HG03442 (cell line): ENCODE data around the gene MCEE.
"Not testable (repeated sequence)": the region's sequence is repeated elsewhere in the genome, so short reads cannot be mapped to it uniquely, and the experiment has no call there.

Experiments
- ATAC-seq: cut with Tn5 transposase; IDR thresholded peaks from one replicate; pipeline ENCODE4 v1.9.1; 2021; ENCODE audit warnings: mild to moderate bottlenecking, moderate library complexity; ENCODE audit not compliant: unreplicated experiment

The MCEE gene

GRCh38 chr2:71083752-71084312 is 46.2 kb downstream of the MCEE start:
- ATAC-seq = not testable (repeated sequence)

GRCh38 chr2:71083297-71083696 is 46.7 kb downstream of the MCEE start:
- ATAC-seq = not testable (repeated sequence)

DNA sequence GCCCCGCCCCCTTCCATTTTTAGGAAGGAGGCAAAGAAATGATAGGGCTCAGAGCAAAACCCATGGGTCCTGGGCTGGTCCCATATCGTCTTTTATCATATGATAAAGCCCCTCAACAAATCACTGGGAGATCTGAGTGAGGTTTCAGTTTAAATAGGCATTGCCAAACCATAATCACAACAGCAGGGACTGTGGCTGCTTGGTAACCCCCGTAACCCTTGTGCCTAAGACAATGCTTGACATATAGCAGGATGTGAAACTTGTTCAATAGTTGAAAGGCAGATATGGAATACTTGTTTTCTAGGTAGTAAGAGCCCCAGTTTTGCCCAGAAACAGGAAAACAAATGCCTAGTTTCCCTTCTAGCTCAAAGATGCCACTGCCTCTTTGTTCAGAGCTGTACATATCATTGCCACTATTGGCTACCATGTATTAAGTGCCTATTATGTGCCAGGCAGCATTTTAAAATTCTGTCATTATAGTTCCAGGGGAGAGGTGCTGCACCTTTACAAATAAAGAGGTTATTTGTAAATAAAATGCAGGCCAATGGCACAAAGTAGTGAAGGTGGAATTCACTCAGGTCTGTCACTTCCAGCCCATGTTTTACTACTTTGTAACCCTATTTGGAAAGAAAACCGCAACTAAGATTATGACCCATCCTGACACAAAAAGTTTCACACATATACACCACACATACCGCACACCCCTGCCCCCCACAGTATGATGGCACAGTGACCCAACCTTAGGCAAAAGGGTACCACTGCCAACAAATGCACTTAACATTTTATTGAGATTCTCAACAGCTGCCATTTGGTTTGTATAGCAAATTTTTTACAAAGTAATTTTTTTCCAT is 47.4 kb downstream of the MCEE start:
- ATAC-seq = peak; percentile 74

DNA sequence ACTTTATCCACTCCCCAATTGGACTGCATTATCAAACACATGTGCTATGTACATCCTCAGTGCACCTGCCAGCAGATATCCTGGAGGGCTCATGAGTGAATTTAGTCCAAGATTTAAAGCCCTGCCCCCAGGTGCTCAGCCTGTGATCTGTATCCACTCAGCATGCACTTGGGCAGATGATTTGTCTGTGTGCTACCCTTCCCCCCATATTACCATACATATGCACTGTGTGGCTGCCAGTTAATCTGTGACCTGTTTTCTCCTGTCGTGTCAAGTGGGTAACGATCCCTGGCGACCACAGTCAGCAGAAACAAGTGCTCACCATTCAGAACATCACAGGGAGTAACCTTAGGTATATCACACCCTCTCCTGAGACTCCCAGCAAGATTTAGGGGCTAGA is 51.4 kb downstream of the MCEE start:
- ATAC-seq = no peak

DNA sequence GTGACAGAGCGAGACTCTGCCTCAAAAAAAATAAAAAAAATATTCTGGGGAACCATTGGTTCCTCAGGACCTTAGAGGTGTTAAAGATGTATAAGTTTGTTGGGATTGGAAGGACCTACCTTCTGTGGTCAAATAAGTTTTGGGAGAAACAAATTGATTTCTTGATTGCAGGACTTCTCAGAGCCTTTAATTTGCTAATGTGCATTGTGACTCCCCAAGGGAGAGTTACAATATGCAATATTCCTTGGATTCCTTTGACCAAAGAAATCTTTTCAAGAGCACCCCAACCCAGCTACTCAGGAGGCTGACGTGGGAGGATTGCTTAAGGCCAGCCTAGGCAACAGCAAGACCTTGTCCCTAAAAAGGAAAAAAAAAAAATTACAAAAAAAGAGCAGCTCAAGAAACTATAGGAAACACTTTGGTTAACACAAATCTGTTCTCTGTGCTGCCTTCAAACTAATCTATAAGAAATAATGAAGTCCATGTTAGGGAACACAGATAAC is 55.1 kb downstream of the MCEE start:
- ATAC-seq = no peak

- no peak for ATAC-seq
Observed at GRCh38 chr2:71073475-71073874, 56.6 kb downstream of the MCEE start.

DNA sequence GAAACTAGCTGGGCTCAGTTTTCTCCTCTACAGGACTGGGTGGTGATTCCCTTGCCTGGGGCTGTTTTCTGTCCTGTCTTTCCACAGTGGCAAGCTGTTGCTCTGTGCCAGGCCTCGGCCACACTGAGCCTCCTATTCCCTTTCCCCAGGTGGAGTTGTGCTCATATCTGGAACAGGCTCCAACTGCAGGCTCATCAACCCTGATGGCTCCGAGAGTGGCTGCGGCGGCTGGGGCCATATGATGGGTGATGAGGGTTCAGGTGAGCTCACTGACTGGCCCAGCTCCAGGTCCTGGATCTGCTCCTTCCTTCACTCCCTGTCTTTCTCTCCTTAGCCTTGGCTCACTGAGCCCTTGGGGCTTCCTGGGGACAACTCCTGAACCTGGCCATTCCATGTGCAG is 57.5 kb downstream of the MCEE start:
- no peak for ATAC-seq

DNA sequence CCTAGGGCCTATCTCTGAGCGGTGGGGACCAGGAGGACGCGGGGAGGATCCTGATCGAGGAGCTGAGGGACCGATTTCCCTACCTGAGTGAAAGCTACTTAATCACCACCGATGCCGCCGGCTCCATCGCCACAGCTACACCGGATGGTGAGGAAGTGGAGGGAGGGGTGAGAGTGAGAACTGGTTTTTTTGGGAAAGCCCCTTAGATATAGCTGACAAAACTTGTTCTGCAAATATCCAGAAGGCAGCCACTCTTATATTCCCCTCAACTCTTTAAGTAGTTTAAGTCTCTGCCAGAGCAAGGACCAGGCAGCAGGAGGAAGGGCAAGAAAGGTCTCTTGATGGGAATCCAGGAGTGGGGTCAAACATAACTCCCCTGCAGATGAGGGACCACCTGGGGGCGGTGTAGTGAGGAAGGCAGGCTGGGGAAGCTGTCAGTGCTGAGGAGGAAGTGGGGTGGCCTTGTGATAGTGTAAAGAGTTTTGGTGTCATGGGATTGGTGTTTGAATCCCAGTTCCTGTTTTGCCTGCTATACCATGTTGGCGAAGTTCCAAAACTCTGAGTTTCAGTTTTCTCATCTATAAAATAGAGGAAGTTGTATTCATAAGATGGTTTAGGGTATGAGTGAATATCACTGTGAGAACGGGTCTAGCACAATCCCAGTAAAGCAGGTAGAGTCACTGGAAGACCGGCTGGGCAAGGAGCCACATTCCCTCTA is 58.2 kb downstream of the MCEE start:
- ATAC-seq = peak; percentile 44

DNA sequence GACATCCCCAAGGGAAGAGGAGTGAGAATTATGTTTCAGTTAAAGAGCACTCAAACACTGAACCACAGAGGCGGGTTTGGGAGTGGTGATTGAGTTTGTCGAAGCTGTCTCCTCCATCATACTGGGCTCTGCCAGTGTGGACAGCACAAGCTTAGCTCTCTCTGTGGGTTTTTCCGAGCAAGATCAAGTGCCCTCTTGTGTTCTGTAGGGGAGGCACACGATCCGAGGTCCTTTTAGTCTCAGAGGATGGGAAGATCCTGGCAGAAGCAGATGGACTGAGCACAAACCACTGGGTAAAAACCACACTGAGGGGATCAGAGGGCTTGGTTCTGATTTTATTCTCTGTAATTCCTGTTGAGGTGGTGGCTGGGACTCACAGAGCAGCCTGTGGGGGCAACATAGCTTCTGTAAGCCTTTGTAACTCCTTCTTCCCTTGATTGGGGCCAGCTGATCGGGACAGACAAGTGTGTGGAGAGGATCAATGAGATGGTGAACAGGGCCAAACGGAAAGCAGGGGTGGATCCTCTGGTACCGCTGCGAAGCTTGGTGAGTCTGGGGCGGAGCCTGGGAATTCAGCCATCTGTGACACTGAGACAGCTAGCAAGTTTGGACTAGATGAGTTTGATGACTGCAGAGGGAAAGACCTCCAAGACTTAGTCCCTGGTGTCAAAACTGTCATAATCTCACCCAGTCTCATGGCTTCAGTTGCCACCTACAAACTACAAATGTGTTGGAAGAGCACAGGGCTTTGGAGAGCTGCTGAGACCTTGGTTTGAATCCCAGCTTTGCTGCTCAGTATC is 59.5 kb downstream of the MCEE start:
- no peak for ATAC-seq

DNA sequence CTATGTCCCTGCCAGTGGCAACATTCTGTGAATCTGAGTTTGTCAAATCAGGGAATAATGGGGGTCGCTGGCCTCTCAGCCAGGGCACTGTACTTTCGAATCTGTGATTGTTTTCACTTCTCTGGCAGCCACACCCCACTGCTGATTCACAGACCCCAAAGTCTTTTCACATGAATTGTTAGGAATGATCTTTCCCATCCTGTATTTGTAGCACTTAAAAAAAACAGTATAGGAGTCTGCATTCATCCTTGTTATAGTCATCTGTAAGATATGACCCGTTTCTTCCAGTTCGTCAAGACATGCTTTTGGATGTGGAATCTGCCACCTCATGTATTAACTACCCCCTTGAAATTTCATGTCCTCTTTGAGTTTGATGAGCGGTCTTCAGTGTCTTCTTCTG is 60.7 kb downstream of the MCEE start:
- ATAC-seq = no peak

GRCh38 chr2:71068218-71069035 is 61.6 kb downstream of the MCEE start, which contains the start of gene NAGK:
NAGK (plus strand) TSS chr2:71068648; CDS start chr2:71068684, 36 bp downstream.
- ATAC-seq = peak; percentile 49

DNA sequence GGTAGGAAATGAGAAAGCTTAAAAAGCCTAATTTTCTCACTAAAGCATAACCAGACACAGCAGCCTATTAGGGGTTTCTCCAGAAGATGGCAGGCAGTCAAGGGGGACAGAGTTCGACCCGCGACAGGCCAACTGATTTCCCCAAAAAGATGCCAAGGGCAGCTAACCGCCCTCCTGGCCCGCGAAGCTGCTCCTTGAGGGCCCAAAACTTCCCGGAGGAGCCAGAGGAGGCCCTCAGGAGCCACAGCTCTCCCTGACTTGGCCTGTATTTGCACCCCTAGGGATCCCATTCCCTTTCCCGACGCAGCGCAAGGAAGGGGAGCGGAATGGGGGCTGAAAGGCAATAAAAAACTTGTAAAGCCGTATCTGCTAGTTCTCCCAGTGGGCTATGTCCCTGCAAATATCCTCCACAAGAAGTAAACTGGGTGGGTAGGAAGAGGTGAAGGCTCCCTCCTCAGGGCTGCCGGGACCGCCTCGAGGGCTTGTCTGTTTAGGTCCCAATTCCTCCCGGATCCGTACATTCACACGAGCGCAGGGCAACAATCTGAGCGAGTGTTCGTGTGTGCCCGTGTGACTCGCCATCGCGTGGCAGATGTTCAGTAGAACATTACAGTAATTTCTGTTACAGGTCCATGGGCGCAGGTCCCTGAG is 62.3 kb downstream of the MCEE start:
- ATAC-seq = peak; percentile 0

GRCh38 chr2:71066856-71067255 is 63.2 kb downstream of the MCEE start:
- no peak for ATAC-seq

DNA sequence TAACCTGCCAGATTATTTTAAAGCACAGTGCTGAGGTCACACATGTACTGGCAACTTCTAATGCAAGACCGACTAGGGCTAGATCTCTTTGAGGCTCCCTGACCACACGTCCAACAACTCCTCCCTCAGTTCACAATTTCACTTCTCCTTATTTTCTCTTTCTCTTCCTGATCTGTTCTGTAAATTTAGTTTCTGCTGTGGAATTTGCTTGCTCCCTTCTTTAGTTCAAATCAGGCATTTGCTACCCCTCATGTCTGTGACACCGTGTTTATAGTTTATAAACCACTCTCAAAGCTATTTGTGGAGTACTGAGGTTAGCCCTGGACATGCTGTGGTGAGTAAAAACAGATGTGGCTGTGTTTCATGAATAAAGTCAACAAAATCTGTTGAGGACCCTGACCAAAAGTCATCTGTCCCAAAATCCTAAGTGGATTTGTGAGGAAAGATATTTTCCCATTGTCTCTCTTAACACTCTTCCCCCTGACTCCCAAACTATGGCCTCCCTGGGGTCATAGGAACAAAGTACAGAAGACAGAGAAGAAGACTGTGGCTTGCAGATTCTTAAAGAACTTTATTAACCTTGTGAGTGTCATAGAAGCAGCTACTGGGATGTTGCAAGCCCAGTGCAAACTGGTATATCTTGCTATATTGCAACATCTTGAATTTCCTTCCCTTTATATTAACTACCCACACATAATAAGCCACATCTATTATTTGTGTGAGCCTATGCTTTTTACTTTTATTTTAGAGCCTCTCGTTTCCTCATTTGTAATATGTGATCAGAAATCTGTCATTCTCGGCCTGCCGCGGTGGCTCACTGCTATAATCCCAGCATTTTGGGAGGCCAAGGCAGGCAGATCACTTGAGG is 65.0 kb downstream of the MCEE start:
- peak; percentile 23 for ATAC-seq

GRCh38 chr2:71064110-71064611 is 65.9 kb downstream of the MCEE start:
- no peak for ATAC-seq

- ATAC-seq = no peak
Observed at GRCh38 chr2:71063216-71063615, 66.8 kb downstream of the MCEE start.

- ATAC-seq = no peak
Observed at GRCh38 chr2:71060871-71061270, 69.2 kb downstream of the MCEE start.

GRCh38 chr2:71060211-71060610 is 69.8 kb downstream of the MCEE start:
- no peak for ATAC-seq
